HepG2 (cell line): ENCODE results near the gene TMEM167A. TPM values are rescaled to one million over a fixed set of nuclear protein-coding genes. Genes with fewer than 3 reads are reported as not detected.

Experiments
- AHR ChIP-seq: IDR thresholded peaks from 2 replicates; pipeline ENCODE4 v1.6.1; 2018; ENCODE audit warnings: missing genetic modification reagents, missing compliant biosample characterization
- CREB3 ChIP-seq: sonication (generic); formaldehyde crosslinking; IDR thresholded peaks from 2 replicates; pipeline ENCODE4 v1.5.0; 2020; ENCODE audit warnings: missing genetic modification reagents
- DMAP1 ChIP-seq: IDR thresholded peaks from 2 replicates; pipeline ENCODE4 v1.6.1; 2016
- GTF2F1 ChIP-seq: fragments of 150-350 bp; IDR thresholded peaks from 2 replicates; pipeline ENCODE4 v1.6.1; 2014; ENCODE audit warnings: low read length
- HNRNPH1 ChIP-seq: fragments of 200-400 bp; formaldehyde crosslinking; optimal IDR thresholded peaks from 2 replicates; pipeline ENCODE3; 2017; ENCODE audit warnings: mild to moderate bottlenecking, low read depth, low read length
- PBX2 ChIP-seq: IDR thresholded peaks from 2 replicates; pipeline ENCODE4 v1.6.1; 2016; ENCODE audit warnings: control low read depth
- PHF8 ChIP-seq: sonication (generic); formaldehyde crosslinking; IDR thresholded peaks from 2 replicates; pipeline ENCODE4 v1.5.0; 2020; ENCODE audit warnings: missing genetic modification reagents
- PRMT3 ChIP-seq: sonication (generic); formaldehyde crosslinking; IDR thresholded peaks from 2 replicates; pipeline ENCODE4 v1.8.1; 2022; ENCODE audit warnings: low read depth, mild to moderate bottlenecking, moderate library complexity, missing genetic modification reagents, borderline replicate concordance
- RAD51 ChIP-seq: fragments of 450-650 bp; IDR thresholded peaks from 2 replicates; pipeline ENCODE4 v1.6.1; 2016; ENCODE audit warnings: borderline replicate concordance
- RXRB ChIP-seq: IDR thresholded peaks from 2 replicates; pipeline ENCODE4 v1.6.1; 2016; ENCODE audit warnings: borderline replicate concordance, missing genetic modification reagents, missing compliant biosample characterization
- TBX3 ChIP-seq: fragments of 450-650 bp; IDR thresholded peaks from 2 replicates; pipeline ENCODE4 v1.6.1; 2017; ENCODE audit warnings: antibody characterized with exemption, mild to moderate bottlenecking, inconsistent platforms, borderline replicate concordance
- ZBTB25 ChIP-seq: IDR thresholded peaks from 2 replicates; pipeline ENCODE4 v1.6.1; 2018; ENCODE audit warnings: missing genetic modification reagents
- ZFP91 ChIP-seq: sonication (generic); formaldehyde crosslinking; IDR thresholded peaks from 2 replicates; pipeline ENCODE4 v1.9.0; 2022; ENCODE audit warnings: missing genetic modification reagents, mild to moderate bottlenecking, borderline replicate concordance
- ZNF101 ChIP-seq: sonication (generic); formaldehyde crosslinking; IDR thresholded peaks from 2 replicates; pipeline ENCODE4 v1.4.0; 2020; ENCODE audit warnings: mild to moderate bottlenecking, low read depth, missing genetic modification reagents, borderline replicate concordance
- ZNF142 ChIP-seq: sonication (generic); formaldehyde crosslinking; IDR thresholded peaks from 2 replicates; pipeline ENCODE4 v1.4.0; 2020; ENCODE audit warnings: missing genetic modification reagents
- ZNF225 ChIP-seq: sonication (generic); formaldehyde crosslinking; IDR thresholded peaks from 2 replicates; pipeline ENCODE4 v1.4.0; 2020; ENCODE audit warnings: mild to moderate bottlenecking, missing genetic modification reagents
- ZNF383 ChIP-seq: sonication (generic); formaldehyde crosslinking; IDR thresholded peaks from 2 replicates; pipeline ENCODE4 v1.4.0; 2020; ENCODE audit warnings: missing genetic modification reagents, mild to moderate bottlenecking, borderline replicate concordance
- ZNF546 ChIP-seq: sonication (generic); formaldehyde crosslinking; conservative IDR thresholded peaks from 2 replicates; pipeline ENCODE4 v1.8.1; 2023; ENCODE audit warnings: mild to moderate bottlenecking, missing genetic modification reagents
- polyA plus RNA-seq, 8 experiments: library from polyadenylated mRNA; depleted of rRNA in 3 of 8; stranded (reverse) in 7 of 8; unstranded in 1 of 8; fragments of >200 nt; fragmentation: Illumina TruSeq in 4 of 8; extraction: Trizol in 4 of 8; gene quantifications; 2 replicates each; pipeline versions ENCODE4 v1.2.1 to v1.2.3, GENCODE V29; 2011 to 2016; ENCODE audit warnings: low read depth in 4 of 8, missing spikeins in 1 of 8, mixed read lengths in 1 of 8; ENCODE audit not compliant: insufficient read depth in 1 of 8
- total RNA-seq, 5 experiments: library from RNA; depleted of rRNA; stranded (reverse); fragments of >200 nt; fragmentation: Illumina TruSeq; extraction: Trizol; gene quantifications; 2 replicates each; pipeline ENCODE4 v1.2.3, GENCODE V29; 2016; ENCODE audit warnings: low read depth in 1 of 5

Gene TMEM167A
- total and polyA plus RNA-seq, 2 of the 13 experiments (the other 11 are each of a cell fraction or from before 2014, with no cell fraction given): 47.0 to 78.7 TPM

GRCh38 chr5:83076742-83077661, at the start of gene TMEM167A, which contains the start of gene XRCC4 (continued):
- TF ChIP-seq HNRNPH1 (no peak), RAD51 (no peak), ZNF101 (no peak), ZFP91 (CRISPR knock-in tag) (peak; percentile 93; the same call in 1 of the 2 replicates), RXRB (CRISPR knock-in tag) (peak; percentile 34; the same call in 1 of the 2 replicates), ZNF225 (peak; percentile 92), ZNF546 (no peak), PRMT3 (CRISPR knock-in tag) (no peak), AHR (CRISPR knock-in tag) (peak; percentile 51; the same call in 1 of the 2 replicates), PBX2 (CRISPR knock-in tag) (peak; percentile 42), GTF2F1 (0 out of 2 replicates have a peak, but pooled peaks have one; percentile 23), CREB3 (CRISPR knock-in tag) (no peak), ZNF383 (CRISPR knock-in tag) (no peak), PHF8 (CRISPR knock-in tag) (peak; percentile 91), ZNF142 (no peak), TBX3 (no peak), DMAP1 (peak; percentile 96), ZBTB25 (CRISPR knock-in tag) (no peak; the same call in 1 of the 2 replicates)
